AML-193 (cell line): ENCODE data around the gene EVX1.

ENCODE experiments used
- DNase-seq, 2 experiments: peaks; one replicate each; lab custom pipeline; 2025; lab: John Stamatoyannopoulos, UW

EVX1 gene

GRCh38 chr7:27242555-27243339 lies at the start of gene EVX1:
TSS of gene EVX1 (plus strand) at chr7:27242802. CDS start at chr7:27243031, 229 bp downstream.
- no peak for DNase-seq

GRCh38 chr7:27193335-27194001 lies 49.1 kb upstream of the EVX1 start:
- DNase-seq: no peak

DNA sequence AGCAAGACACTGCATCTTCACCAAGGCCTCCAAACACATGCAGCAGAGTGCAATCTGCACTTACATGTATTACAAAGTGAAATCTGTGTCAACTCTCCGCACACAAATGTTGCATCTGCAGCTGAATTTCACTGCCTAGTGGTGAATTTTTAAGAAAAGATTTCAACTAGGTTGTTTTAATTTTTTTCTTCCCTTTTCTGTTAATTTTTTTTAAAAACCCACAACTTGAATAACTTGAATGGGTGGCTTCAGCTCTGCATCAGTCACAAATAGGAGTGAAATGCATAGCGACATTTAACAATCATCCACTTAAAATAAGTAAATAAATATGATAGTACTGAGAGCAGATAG lies 48.6 kb upstream of the EVX1 start:
- no peak for DNase-seq

- peak in 1 of 2 experiments; percentile 3 for DNase-seq
These were observed 47.8 kb upstream of the EVX1 start for GRCh38 chr7:27194686-27195379.

DNA sequence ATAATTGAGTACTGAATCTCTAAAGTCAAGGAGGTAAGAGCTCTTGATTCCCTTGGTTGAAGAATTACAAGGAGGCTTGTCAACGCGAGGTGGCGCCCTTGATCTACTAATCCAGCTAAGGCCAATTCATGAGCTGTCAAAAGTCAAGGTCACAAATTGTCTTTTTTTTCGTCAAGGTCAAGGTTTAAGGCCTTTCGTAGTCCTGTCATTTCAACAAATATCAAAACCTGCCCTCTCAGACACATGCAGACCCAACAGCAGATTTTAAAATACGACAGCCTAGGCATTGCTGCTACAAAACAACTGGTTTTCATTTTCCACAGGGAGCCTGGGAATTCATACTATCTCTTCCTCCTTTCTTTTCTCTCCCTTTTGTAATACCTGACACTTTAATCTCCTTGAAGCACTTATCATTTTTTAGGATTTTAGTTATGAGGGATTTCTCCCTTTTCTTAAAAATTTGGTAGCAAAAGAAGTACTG lies 46.3 kb upstream of the EVX1 start:
- DNase-seq: peak; percentile 60 to 65

DNA sequence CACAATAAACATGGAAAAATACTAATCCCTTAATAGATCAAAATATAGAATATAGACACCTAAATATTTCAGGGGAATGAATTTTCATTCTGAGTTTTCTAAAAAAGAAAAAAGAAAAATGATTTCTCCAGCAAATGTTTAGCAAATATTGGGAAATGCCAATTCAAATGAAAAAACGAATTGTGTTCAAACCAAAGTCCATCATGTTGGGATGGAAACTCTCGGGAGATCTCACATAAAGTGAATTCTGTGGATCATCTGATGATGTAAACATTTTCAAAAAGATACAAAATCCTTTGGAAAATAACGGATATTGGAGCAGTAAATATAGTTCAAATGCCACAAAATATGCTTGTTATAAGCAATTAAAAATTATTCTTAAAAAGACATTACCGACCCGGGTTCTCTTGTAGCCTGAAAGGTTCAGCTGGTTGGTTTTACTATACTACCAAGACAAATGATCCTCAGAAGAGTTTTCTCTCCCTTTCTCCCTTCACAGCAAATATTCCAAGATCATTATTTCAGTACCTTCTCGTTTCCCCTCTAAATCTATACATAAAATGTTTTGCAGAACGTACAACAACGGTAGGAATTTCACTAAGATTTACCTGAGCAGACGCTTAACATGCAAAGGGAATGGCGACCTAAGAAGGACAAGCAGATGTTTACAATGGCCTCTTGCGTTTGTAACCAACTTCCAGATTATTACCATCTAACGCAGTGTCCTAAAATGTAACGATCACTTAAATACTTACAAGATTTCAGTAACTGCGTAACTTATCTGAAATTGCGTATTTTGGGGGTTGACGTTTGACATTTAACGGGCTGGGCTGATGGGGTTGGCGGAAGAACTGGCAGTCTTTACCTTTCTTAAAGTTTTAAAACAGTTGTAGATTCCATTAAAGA lies 45.2 kb upstream of the EVX1 start:
- DNase-seq: no peak

GRCh38 chr7:27198138-27198841 lies 44.3 kb upstream of the EVX1 start:
- DNase-seq: no peak

- no peak for DNase-seq
These were observed 43.5 kb upstream of the EVX1 start for GRCh38 chr7:27198871-27199801.

DNA sequence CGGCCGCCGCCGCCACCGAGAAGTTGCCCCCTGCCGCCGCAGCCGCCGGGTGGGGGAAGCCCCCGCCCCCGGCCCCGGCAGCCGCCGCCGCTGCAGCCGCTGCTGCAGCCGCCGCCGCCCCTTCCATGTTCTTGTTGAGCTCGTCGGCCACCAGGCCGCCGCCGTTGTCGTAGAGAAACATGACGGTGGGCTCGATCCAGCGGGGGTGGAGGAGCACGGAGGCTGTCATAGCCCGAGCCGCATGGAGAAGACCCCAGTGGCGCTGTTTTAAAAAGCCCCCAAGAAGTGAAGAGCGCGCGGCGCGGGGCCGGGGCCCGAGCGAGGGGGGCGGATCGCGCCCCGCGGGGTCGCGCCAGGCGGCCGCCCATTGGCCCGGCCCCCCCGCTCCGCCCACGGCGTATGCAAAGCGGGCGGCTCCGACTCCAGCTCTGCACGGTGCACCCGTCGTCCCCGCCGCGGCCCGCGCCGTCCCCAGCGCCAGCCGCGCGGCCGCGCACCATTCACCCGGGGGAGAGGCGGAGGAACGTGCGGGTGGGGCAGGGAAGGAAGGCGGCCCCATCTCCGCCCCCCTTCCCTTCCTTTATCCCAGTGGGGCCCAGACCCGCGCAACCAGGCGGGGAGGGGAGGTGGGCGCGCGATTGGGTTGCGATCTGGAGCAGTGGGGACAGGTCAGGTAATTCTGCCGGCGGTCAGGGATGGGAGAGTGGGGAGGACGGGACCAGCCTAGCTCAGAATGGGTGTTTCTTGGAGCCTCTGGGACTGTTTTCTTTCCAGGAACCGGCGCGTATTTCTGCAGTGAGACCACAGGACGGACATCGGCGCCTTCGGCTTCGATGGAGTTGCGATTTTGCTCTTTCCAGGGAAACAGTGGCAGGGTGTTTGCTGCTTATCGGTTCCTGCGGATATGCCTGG lies 42.5 kb upstream of the EVX1 start, which contains the start of gene HOXA13:
Gene HOXA13, minus strand, starts transcription at position 243 of the 912 bp plus-strand sequence. Its CDS starts 14 bp downstream, at position 229.
- DNase-seq: no peak

GRCh38 chr7:27200761-27201579 lies 41.6 kb upstream of the EVX1 start:
- DNase-seq: peak; percentile 58 to 67

GRCh38 chr7:27201580-27202017 lies 41.0 kb upstream of the EVX1 start:
- DNase-seq: peak in 1 of 2 experiments; percentile 13

GRCh38 chr7:27202018-27202861 lies 40.4 kb upstream of the EVX1 start:
- no peak for DNase-seq

DNA sequence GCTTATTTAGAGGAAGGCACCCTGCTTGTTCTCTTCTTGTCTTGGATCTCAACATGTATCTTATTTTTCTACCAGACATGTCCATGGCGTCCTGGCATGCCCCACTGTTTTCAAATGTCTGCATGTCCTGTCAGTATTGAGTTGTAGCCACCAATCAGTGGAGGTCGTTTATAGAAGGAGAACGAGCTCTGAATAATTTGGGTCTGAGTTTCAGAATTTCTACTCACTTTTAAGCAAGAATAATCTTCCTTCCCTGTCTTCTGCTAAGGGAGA lies 39.8 kb upstream of the EVX1 start:
- DNase-seq: no peak

DNA sequence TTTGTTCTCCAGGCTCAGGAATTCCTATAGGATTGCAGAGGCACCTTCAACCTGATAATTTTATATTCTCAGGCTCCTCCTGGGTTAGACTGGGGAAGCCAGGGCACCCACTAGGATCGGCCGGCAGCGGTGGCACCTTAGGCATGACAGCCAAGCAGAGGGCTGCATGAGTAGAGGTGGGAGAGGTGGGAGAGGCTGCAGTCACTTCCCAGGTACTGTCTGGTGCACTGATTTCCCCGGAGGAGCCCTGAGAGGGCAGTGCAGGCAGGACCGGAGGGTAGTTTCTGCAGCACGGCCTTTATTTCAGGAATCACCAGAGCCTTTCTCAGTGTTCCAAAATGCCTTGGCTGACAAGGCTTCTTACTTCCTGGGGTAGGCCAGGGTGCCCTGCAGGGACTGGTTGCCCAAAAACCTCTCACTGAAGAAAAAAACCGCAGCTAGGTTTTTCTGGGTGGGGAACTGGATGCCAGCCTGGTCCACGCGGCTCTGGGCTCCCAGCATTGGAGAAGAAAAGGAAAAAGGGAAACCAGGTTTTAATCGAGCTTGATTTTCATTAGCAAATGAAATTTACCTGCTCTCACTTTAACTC lies 39.1 kb upstream of the EVX1 start:
- no peak for DNase-seq

DNA sequence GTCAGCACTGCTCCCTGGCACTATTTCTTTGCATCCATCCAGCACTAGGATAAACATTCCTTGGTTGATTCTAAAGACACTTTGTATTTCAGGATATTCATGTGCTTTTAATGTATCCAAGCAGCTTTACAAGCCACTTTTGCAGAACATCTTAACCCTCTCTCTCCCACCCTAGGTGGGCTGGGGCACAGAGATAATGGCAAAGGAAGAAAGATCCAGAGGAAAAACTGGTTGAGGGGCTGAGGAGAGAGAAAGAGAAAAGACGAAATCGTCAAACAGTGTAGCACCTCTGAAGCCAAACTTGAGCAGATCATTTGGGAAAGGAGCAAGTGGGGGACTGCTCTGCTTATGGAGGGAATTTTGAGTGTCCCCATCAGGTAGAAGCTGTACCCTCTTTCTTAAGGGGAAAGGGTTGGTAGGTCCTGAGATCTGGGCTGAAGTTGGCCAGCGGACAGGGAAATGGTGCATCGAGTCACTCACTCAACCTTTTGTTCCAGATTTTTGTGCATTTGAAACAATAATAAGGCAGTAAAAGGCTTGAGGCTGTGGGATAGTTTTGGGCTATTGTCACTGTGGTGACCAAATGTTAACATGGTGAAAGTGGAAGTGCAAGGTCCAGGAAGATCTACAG lies 38.5 kb upstream of the EVX1 start:
- no peak for DNase-seq

- no peak for DNase-seq
These were observed 37.7 kb upstream of the EVX1 start for GRCh38 chr7:27204851-27205322.
